Measurements from ENCODE around the gene MYOD1.

DNA sequence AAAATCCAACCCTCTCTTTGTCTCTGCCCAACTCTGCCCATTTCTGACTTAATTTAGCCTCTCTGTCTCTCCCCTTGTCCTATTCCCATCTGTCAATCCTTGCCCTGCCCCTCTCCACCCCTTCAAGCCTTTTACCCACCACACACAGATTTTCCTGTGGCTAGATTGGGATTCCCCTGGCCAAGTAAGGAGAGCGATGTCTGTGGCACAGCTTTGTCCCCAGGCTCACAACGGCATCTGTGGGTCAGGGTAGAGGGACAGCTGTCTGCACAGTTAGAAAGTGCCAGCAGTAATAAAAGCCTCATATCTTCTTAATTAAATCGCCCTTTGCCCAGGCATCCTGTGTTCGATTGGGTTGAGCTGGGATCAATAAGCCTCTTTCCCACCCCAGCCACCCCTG lies 13.9 kb downstream of the MYOD1 start:
- TF ChIP-seq GATA3 (IDR thresholded peaks at IDR 0.05; ENCODE audit: low read depth, low read length) (no peak), GATA2 (IDR thresholded peaks at IDR 0.05; ENCODE audit: low read depth, low read length) (no peak)
